GM12875 (cell line): Measurements from ENCODE around the gene SRGAP3.

Experiments
- H3K4me3 ChIP-seq: one replicate; pipeline ENCODE4 v1.5.1; 2011; ENCODE audit warnings: low read depth, low read length, control low read depth
- TF ChIP-seq, protein P1 (sequence below): IDR thresholded peaks from 2 replicates; pipeline ENCODE4 v1.5.1; 2011; ENCODE audit warnings: low read depth, mild to moderate bottlenecking, control low read depth, inconsistent platforms, low read length, moderate library complexity, borderline replicate concordance; ENCODE audit not compliant: insufficient read depth

SRGAP3 gene

DNA sequence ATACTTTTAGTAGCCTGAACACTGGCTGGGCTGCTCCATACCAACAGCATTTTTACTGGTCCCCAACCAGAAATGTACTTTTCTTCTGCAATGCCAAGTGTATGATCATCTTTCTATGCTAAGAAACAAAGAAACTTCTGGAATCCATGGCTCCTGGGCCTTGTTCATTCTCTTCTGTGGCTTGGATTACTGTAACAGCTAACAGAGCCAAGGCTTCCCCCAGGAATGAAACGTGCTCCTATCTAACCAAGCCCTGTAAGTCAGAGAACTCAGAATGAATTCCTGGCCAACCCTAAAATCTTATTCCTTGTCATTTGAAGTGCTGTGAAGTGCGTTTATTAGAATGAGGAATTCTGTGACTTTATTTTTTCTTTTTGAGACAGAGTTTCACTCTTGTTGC, 183.3 kb downstream of the SRGAP3 start:
- H3K4me3 ChIP-seq: no peak overlapping the region
- TF ChIP-seq, protein P1, sequence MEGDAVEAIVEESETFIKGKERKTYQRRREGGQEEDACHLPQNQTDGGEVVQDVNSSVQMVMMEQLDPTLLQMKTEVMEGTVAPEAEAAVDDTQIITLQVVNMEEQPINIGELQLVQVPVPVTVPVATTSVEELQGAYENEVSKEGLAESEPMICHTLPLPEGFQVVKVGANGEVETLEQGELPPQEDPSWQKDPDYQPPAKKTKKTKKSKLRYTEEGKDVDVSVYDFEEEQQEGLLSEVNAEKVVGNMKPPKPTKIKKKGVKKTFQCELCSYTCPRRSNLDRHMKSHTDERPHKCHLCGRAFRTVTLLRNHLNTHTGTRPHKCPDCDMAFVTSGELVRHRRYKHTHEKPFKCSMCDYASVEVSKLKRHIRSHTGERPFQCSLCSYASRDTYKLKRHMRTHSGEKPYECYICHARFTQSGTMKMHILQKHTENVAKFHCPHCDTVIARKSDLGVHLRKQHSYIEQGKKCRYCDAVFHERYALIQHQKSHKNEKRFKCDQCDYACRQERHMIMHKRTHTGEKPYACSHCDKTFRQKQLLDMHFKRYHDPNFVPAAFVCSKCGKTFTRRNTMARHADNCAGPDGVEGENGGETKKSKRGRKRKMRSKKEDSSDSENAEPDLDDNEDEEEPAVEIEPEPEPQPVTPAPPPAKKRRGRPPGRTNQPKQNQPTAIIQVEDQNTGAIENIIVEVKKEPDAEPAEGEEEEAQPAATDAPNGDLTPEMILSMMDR: no peak

DNA sequence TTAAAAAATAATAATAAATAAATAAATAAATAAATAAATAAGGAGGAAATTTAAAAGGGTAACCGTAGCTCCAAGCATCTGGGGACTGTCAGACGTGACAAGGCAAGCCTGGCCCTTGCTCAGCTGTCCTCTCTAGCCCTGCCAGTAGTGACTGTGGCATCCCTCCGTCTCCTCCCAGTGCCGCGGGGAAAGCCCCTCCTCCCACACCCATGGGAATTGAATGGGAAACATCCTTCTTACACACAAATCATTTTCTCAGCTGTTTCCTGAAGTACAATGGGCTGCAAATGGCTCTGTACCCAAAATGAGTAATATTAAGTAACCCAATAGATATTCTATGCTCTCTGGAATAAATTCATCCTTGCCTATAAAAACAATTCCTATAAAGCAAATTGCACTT, 184.6 kb downstream of the SRGAP3 start:
- H3K4me3 ChIP-seq: no peak overlapping the region
- TF ChIP-seq, protein P1: no peak

DNA sequence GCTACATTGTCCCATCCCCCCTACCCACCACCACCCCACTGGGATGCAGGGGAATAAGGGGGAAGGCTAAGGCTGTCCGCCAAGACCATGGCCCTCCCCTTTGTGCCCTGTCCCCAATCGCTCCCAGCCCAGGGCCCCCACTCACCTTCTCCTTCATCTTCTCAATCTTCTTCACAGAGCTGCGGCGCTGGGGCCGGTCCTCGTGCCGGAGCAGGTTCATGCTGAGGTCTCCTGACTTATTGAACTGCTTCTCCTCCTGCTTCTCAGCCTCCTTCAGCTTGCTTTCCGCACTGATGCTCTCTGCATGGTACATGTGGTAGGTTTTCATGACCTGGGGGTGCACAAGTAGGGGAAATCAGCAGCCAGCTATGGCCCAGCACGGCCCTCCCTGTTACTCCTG, 185.2 kb downstream of the SRGAP3 start:
- H3K4me3 ChIP-seq: no peak overlapping the region
- TF ChIP-seq, protein P1: no peak

GRCh38 chr3:9062570-9062969, 186.9 kb downstream of the SRGAP3 start:
- TF ChIP-seq, protein P1: no peak
- H3K4me3 ChIP-seq: no peak overlapping the region

DNA sequence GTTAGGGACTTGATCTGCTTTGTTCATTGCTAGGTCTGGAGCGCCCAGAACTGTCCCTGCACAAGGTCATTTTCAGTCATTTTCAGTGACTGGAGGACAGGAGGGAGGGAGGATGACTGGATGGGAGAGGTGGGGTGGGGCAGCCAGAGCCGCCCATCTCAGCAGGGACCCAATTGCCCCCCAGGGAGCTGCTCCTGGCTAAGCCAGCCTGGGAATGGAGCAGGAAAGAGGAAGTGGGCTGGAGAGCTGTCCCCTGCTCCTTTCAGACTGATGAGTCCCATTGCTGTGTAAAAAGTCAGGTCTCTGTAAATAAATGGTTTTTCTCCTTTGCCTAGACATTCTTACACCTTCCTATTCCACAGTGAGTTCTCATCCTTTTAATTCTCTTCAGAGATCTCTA, 187.8 kb downstream of the SRGAP3 start:
- H3K4me3 ChIP-seq: no peak overlapping the region
- TF ChIP-seq, protein P1: no peak

DNA sequence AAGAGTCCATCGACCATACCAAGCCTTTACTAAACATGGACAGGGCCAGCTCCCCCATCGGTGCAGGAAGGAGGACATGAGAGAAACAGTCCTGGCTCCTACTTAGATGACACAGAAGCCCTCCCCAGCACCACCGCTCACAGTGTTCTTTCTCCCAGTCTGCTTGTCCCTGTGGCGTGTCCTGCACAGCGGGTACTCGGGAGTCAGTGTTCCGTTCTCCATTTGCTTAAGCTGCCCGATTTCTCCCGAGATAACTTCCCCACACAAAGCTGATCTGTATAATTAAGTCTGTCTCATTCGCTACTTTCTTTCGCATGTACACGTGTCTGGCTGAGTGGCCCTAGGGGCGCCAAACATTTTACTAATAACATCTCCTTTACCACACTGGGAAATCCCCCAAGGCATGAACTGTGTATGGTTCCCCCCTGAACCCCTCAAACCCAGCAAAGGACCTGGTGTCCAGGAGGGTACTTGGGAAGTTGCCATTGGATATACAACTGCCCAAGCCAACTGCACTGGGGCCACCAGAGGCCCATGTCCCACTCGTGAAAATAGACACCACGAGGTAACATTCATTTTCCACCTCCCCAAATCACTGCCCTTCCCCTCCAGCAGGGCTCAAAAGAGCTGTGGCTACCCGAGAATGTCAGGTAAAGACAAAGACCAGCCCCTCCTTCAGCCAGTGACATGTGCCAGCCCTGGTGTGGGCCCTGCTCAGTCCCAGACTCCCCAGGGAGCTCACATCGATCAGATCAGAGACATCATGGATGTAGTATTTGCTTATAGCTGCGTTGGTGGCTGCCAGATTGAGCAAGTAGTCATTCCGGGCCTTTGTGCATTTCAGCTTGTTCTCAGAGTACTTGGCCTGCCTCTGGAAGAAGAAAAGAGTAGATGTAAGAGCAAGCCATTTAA, 189.7 kb downstream of the SRGAP3 start:
- TF ChIP-seq, protein P1: no peak
- no peak overlapping the region for H3K4me3 ChIP-seq

DNA sequence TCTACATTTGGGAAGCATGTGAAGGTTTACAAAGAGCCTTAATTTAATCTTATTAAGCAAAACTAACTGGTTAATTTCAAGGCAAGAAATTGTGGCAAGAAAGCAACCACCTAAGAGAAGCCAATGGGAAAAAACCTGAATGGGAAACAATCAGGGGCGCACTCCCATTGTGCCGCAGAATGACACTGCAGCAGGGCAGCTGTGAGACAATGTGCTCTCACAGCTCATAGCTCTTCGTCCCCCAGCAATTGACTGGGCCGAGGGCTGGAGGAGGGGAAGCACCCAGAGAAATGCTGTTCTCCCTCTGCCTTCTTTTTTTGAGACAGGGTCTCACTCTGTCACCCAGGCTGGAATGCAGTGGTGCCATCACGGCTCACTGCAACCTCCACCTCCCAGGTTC, 192.9 kb downstream of the SRGAP3 start:
- TF ChIP-seq, protein P1: no peak

More for the DNA sequence above, 192.9 kb downstream of the SRGAP3 start:
- H3K4me3 ChIP-seq: no peak overlapping the region
